ENCODE measurements around the gene DIPK1B.

DNA sequence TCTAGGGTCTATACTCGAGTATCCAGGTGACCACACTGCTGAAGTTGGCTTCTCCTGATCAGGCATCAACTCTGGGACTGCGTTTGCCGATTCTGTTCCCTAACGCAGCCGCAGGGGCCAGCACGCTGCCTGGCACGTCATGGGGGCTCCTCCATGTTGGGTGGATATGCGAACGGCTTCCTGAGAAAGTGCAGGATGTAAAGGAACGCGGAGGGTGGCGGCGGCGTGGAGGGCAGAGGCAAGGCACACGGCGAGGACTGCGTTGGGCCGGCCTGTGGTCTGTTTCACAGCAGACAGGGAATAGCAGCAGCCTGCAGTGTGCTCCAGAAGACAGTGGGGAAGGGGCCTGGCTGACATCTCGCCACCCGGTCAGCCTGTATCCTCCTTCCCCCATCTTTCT, 26.6 kb downstream of the DIPK1B start:
- TF ChIP-seq, protein P1, sequence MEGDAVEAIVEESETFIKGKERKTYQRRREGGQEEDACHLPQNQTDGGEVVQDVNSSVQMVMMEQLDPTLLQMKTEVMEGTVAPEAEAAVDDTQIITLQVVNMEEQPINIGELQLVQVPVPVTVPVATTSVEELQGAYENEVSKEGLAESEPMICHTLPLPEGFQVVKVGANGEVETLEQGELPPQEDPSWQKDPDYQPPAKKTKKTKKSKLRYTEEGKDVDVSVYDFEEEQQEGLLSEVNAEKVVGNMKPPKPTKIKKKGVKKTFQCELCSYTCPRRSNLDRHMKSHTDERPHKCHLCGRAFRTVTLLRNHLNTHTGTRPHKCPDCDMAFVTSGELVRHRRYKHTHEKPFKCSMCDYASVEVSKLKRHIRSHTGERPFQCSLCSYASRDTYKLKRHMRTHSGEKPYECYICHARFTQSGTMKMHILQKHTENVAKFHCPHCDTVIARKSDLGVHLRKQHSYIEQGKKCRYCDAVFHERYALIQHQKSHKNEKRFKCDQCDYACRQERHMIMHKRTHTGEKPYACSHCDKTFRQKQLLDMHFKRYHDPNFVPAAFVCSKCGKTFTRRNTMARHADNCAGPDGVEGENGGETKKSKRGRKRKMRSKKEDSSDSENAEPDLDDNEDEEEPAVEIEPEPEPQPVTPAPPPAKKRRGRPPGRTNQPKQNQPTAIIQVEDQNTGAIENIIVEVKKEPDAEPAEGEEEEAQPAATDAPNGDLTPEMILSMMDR (IDR thresholded peaks at IDR 0.05): no peak
- no peak for TF ChIP-seq POLR2A (IDR thresholded peaks at IDR 0.05)
